ENCODE results near the gene LBHD2. TPM values are rescaled to one million over a fixed set of nuclear protein-coding genes. Genes with fewer than 3 reads are reported as not detected.

The LBHD2 gene
- total RNA-seq, 1 donor from 2014 or later: not detected

- Mint-ChIP-seq H3K36me3 (no peaks in the 10 kb centered on the region), H3K4me3 (no peak overlapping the region), H3K4me1 (peaks cover 19% of the 10 kb centered on the region), H3K9me3 (no peaks in the 10 kb centered on the region), H3K27me3 (ENCODE audit: insufficient read depth, low read depth) (peaks cover 31% of the 10 kb centered on the region), H3K27ac (no peak overlapping the region)
- peaks cover 44% of the 10 kb centered on the region for H3K27me3 ChIP-seq
- H3K27ac ChIP-seq: no peak overlapping the region
- no peaks in the 10 kb centered on the region for H3K9me3 ChIP-seq (ENCODE audit: low read depth)
- H3K36me3 ChIP-seq: no peaks in the 10 kb centered on the region
- no peaks in the 10 kb centered on the region for H4K20me1 ChIP-seq (ENCODE audit: low read depth)
- H3F3A ChIP-seq (ENCODE audit: low read depth): no peaks in the 10 kb centered on the region
- peaks cover 11% of the 10 kb centered on the region for H3K4me1 ChIP-seq
- no peak overlapping the region for H2AFZ ChIP-seq (replicated peaks)
- H3K4me2 ChIP-seq: no peak overlapping the region
- no peak overlapping the region for H3K4me3 ChIP-seq
- no peak for TF ChIP-seq EZH2phosphoT487 (IDR thresholded peaks at IDR 0.05)
- TF ChIP-seq CTCF (IDR thresholded peaks at IDR 0.05): no peak
- no peak for TF ChIP-seq EZH2 (IDR thresholded peaks at IDR 0.05)
- H3K9ac ChIP-seq: no peak overlapping the region
- H3K79me2 ChIP-seq (ENCODE audit: low read depth): no peaks in the 10 kb centered on the region
- DNase-seq (ENCODE audit: low spot score): no peak
Measured at GRCh38 chr14:103105580-103106150, 21.7 kb downstream of the LBHD2 start.

- H3K36me3 Mint-ChIP-seq: no peaks in the 10 kb centered on the region
- Histone ChIP-seq H3F3A (ENCODE audit: low read depth) (no peaks in the 10 kb centered on the region), H3K4me1 (peaks cover 12% of the 10 kb centered on the region), H3K9ac (no peak overlapping the region), H3K36me3 (no peaks in the 10 kb centered on the region), H3K27ac (no peak overlapping the region), H4K20me1 (ENCODE audit: low read depth) (no peaks in the 10 kb centered on the region), H3K9me3 (ENCODE audit: low read depth) (no peaks in the 10 kb centered on the region), H2AFZ (replicated peaks) (no peak overlapping the region), H3K4me3 (no peak overlapping the region), H3K4me2 (no peak overlapping the region), H3K27me3 (peaks cover 42% of the 10 kb centered on the region), H3K79me2 (ENCODE audit: low read depth) (no peaks in the 10 kb centered on the region)
- H3K27me3 Mint-ChIP-seq (ENCODE audit: insufficient read depth, low read depth): peaks cover 29% of the 10 kb centered on the region
- no peaks in the 10 kb centered on the region for H3K9me3 Mint-ChIP-seq
- no peak for TF ChIP-seq CTCF (IDR thresholded peaks at IDR 0.05)
- no peak for TF ChIP-seq EZH2 (IDR thresholded peaks at IDR 0.05)
- no peak for TF ChIP-seq EZH2phosphoT487 (IDR thresholded peaks at IDR 0.05)
- no peak overlapping the region for H3K27ac Mint-ChIP-seq
- no peak overlapping the region for H3K4me3 Mint-ChIP-seq
- no peak for DNase-seq (ENCODE audit: low spot score)
- peaks cover 20% of the 10 kb centered on the region for H3K4me1 Mint-ChIP-seq
Measured at GRCh38 chr14:103107455-103107854, 23.4 kb downstream of the LBHD2 start.

GRCh38 chr14:103107941-103108748 is 24.1 kb downstream of the LBHD2 start:
- peaks cover 26% of the 10 kb centered on the region for H3K27me3 Mint-ChIP-seq (ENCODE audit: insufficient read depth, low read depth)
- DNase-seq (ENCODE audit: low spot score): no peak
- H3K4me1 Mint-ChIP-seq: peaks cover 22% of the 10 kb centered on the region
- Histone ChIP-seq H3K36me3 (no peaks in the 10 kb centered on the region), H3K4me3 (no peak overlapping the region), H3K4me1 (peaks cover 12% of the 10 kb centered on the region), H3K79me2 (ENCODE audit: low read depth) (no peaks in the 10 kb centered on the region), H3K27me3 (peaks cover 35% of the 10 kb centered on the region), H2AFZ (replicated peaks) (no peak overlapping the region), H3K4me2 (no peak overlapping the region), H4K20me1 (ENCODE audit: low read depth) (no peaks in the 10 kb centered on the region), H3F3A (ENCODE audit: low read depth) (no peaks in the 10 kb centered on the region), H3K27ac (no peak overlapping the region), H3K9me3 (ENCODE audit: low read depth) (no peaks in the 10 kb centered on the region), H3K9ac (no peak overlapping the region)
- no peaks in the 10 kb centered on the region for H3K36me3 Mint-ChIP-seq
- H3K27ac Mint-ChIP-seq: no peak overlapping the region
- TF ChIP-seq EZH2phosphoT487 (IDR thresholded peaks at IDR 0.05) (no peak), EZH2 (IDR thresholded peaks at IDR 0.05) (no peak), CTCF (IDR thresholded peaks at IDR 0.05) (no peak)
- H3K9me3 Mint-ChIP-seq: no peaks in the 10 kb centered on the region
- H3K4me3 Mint-ChIP-seq: no peak overlapping the region

All from neural progenitor cell (in vitro differentiated cells).